NCI-H526 treated with DMSO at 0.1 percent for 48 hours (cell line): ENCODE results near the gene MAP4K1.

Experiments used
- DNase-seq: peaks from one replicate; lab custom pipeline; 2025; lab: John Stamatoyannopoulos, UW

MAP4K1 gene

DNA sequence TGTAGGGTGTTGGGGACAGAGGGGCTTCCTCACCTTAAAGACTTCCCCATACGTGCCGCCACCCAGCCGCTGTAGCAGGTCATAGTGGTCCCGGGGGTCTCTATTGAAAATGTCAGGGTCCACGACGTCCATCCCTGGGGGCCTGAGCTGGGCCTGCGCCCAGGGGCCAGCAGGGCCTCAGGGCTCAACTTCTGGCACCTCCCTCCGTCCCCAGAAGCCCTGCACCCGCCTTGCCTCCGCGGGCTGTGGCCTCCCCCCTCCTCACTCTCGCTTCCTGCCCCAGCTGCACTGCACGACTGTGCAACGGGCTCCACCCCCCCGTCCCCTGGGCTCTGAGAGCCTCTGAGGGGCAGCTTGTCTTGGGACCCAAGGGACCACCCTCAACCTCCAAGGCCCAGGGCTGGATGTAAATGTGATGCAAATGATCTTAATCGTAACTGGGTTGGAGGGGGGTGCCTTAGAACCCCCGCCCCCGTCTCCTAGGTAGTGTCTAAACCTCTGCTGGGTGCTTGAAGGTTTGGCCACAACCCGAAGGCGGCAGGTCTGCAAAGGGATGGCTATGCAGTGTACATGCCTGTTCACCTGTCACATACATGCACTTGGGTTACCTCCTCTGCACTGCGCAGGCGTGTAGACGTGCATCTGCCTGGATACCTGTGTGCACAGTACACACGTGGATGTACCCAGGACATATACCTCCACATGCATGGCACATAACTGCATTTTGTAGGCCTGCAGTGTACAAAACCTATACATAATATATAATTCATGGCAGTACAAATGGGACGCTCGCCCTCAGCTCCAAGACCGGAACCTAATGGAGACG, at the start of gene MAP4K1:
Gene MAP4K1, minus strand, starts transcription at position 190 of the 826 bp plus-strand sequence. Its CDS starts 58 bp downstream, at position 132.
- peak; percentile 96 for DNase-seq

DNA sequence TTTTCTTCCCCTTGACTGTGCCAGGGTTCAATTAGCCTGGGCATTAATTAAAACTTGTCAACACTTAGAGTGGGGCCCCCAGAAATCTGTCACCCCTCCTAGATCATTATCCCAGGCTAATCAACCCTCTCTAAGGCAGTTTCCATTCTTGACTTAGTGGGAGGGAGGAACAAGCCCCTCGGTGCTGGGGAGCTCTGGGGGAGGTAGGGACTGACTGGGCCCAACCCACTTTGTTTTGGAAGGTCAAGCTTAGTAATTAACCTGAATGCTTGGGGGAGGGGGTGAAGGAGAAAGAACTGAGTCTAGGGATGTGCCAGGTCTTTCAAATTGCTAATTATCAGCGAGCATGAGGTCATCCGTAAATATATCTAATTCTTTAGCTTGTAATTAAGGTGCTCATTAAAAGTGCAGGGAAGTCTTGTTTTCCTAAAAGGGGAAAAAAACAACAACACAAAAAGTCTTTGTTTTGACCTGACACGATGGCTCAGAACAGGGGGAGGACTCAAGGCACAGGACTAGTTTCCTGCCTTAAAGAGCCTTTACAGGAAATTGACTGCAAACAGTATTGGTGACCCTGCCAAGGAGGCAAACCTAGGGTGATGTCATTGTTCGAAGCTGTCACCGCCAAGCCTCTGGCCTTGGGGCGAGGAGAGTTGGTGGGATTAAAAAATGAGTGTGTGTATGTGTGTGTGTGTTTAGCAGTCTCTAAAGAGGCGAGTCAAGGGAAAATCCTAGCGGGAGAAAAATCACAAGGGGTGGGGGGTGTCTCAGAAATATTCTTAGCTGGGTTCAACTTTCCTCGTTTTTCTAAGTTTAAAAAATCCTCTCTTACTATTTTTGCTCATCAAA, 49.1 kb upstream of the MAP4K1 start:
- no peak for DNase-seq

DNA sequence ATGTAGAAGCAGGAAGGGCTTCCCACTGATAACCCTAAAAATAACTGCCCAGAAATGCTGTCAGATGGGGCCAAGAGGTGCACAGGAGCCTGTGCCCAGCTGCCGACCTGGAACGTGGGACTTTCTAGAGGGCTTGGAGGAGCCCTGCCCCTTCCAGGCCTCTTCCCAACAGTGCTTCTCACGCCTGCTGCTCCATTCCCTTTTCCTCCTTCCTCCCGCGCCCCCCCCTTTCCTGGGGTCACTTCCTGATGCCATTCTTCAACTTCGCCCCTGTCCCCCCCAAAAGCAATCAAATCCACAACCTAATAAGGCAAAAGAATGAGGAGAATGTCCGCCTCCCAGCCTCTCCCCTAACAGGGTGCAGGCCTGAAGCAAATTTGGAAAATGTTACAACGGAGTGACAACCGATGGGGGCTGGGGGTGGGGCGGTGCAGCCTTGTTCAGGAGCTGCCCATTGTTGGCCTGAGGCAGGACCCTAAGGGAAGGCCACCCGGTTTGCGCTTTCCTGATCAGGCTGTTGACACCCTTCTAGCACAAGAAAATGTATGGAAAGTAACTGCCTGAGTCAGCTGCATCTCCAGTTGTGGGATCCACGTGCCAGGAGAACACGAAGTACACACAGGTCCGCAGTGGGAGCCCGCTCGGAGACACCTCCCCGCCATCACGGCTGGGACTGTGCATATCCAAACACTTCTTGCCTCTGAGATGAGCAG, 48.4 kb upstream of the MAP4K1 start:
- no peak for DNase-seq

DNA sequence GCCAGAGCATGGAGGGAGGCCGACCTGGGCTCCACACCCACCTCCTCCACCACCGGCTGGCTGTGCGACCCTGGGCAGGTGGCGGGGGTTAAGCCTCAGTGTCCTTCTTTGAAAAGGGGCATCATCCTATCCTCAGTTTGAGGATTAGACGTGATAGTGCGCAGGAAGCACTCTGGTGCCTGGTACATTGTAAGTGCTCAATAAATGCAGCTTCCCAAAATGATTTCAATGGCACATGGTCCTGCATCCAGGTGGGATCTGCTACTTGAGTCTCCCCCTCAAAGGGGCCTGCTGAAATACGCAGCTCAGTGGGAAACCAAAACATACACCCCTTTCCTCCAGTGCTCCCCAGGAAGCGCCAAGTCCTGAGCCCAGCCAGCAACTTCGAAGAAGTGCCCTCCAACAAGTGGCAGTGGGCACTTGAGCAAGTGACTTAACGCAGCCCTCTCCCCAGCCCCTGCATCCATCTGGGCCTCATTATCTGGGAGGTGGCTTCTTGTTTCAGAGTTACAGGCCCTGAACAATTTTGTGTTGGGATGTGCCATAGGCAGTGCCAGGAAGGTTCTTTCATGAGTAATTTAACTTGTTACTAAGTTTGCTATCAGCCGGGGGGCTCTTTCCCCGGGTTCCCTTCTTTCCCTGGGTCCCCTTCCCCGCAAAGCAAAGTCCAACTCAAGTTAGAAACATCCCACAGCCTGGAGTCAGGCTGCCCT, 47.6 kb upstream of the MAP4K1 start:
- no peak for DNase-seq

DNA sequence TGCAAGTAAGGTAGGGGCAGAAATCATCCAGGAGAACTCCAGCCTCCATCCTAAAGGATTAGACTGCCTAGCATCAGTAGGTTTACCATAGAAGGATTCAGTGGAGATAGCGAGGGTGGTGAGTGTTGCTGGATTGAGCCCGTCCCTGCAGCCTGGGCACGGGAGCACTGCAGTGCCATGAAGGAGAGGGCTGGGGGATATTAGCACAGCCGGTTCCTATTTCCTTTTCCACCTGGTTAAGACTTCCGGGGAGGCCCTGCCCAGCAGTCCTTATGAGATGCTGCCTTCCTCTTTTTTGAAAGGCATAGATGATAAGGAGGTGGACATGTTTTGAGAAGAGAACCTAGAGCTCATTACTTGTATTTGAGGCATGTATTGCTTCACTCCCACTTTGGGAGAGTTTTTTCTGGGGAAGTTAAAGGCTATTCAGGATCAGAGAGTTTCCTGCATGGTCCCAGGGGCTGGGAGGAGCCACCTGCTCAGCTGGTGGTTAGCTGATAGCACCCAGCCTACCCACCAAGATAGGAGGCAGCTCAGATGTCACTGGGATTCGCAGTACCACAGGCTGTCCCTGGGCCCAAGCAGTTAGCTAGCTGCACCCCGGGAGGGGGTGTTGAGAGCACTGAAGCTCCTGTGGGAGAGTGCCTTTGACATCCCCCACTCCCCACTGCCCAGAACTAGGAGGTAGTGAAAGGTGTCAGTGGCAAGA, 46.9 kb upstream of the MAP4K1 start:
- DNase-seq, result no peak

DNA sequence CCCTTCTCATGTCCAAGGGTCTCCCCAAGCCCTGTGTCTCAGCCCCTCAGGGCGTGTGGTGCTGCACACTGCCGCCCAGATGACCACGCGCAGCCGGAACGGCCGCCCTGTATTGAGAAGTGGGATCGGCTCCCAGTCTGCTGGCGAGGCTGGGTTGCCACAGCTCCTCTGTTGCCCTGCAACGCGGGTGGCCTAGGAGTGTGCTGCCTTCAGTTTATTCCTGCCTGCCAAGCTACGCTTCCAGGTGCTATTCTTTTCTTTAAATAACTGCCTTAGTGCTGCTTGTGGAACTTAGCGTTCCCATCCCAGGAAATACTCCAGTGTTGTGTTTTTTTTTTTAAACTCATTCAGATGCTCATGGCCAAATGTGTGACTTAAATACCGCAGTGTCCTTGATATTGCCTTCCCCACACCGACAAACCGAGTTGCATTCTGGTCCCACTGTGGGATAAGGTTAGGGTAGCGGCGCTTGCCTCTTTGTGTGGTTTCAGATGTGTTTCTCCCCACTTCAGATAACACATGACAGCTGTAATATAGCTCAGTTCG, 46.3 kb upstream of the MAP4K1 start:
- no peak for DNase-seq

DNA sequence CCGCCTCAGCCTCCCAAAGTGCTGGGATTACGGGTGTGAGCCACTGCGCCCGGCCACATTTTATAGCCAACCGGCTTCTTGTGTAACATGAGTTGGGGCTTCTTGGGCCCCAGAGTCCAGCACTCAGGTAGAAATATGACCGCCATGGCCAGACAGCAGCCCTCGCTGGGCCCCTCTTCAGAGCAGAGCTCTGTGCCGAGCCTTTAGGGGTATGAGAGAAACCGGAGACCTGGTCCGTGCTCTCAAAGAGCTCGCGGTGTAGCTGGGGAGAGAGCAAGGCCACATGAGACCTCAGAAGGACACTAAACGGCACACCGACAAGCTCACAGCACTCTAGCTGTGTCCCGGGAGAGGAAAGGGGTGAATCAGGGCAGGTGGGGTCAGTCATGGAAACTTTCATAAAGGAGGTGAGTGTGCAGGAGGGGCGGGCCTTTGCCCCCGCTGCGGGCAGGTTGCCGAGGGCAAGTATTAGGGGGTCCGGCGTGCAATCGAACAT, 45.5 kb upstream of the MAP4K1 start:
- no peak for DNase-seq

DNA sequence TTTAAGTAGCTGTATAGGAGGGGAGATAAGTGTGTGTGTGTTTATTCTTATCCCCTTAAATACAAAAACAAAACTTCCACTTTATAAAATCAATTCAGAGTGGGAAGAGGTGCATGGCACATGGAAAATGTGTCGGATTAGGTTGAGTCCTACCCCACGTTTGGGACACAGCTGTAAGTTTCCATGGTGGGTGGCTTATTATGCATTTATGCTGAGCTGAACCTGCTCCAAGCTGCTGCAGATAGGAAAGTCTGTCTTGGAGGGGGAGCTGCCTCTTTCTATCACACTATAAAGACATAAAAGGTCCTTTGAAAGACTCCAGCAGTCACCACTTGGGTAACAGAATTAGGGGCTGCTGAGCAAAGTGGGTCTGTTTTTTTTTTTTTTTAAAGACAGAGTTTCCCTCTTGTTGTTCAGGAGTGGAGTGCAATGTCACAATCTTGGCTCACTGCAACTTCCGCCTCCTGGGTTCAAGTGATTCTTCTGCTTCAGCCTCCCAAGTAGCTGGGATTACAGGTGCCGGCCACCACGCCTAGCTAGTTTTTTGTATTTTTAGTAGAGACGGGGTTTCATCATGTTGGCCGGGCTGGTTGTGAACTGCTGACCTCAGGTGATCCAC, 44.9 kb upstream of the MAP4K1 start:
- DNase-seq, result no peak

DNA sequence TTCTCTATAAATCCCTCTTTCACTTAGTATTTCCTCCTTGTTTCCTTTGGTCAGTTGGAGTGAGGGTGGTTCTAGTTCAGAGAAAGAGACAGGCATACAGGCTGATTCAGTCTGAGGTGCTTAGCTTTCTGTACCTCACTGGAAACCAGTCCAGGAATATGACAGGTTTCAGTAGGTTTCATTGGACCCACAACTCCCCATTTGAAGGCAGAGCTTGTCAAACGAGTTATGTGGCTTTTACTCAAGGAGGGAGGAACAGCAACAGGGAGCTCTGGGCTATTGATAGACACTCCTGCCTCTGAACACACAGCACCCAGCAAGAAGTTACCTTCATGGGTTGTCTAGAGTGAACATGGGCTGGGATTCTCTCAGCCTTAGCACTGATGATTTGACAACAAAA, 44.2 kb upstream of the MAP4K1 start:
- DNase-seq, result peak; percentile 19

DNA sequence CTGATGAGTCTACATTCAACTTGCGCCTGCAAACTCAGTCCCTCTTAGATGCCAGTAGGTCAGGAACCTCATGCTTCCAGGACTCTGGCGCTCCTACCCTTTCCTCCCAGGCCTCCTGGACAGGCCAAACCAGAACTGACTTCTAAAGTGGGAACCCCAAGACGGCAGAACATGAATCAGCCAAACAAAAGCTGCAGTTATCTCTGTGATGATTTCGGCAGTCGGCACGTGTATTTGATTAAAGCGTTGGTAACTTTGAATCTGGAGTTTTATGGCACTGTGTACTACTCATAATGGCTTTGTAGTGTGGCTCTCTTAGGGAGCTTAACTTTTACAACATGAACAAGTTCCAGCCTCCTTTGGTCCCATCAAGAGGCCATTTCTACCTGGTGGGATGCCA, 43.4 kb upstream of the MAP4K1 start:
- no peak for DNase-seq

DNA sequence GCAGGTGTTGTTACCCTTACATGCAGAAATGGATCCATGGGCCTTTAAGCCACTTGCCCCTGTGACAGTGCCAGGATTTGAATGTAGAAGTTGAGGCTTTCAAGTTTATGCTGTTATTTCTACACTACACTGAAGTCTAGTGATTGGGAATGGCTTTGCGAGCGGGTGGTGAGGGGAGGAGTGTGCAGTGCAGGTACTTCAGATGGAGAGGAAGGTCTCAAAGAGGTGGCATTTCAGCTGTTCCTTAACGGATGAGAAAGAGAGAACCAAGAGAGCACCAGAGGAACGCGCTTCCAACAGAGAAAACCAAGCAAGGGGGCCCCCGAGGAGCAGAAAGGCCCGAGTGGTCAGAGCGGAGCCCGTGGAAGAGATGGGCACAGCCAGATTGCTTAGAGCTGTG, 43.0 kb upstream of the MAP4K1 start:
- DNase-seq, result no peak

DNA sequence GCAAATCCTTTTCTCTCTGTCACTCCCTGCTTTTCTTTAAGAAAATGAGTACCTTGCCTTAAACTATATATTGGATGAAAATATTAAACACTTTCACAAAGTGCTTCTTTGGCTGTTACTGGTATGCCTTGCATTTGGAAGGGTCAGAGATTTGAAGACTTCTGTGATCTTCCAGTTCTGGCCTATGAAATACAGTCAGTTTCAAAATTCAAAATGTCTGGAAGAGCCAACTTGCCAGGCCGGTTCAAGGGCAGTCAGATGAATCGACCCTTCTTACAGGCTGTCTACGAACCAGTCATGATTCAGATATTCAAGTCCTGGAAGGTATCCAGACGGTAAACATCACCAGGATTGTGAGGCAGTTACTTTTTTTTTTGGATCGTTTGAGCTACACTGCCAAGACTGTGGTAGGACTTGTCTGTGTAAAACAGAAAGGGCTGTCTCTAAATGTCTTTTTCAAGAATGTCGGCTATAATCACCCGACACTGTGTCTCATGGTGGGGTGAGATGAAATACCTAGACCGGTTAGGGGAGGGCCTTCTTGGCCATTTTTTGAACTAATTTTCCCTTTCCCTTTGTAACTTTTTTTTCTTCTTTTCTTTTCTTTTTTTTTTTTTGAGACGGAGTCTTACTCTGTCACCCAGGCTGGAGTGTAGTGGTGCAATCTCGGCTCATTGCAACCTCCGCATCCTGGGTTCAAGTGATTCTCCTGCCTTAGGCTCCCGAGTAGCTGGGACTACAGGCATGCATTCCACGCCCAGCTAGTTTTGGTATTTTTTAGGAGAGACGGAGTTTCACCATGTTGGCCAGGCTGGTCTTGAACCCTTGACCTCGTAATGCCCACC, 40.9 kb upstream of the MAP4K1 start:
- peak; percentile 8 for DNase-seq

DNA sequence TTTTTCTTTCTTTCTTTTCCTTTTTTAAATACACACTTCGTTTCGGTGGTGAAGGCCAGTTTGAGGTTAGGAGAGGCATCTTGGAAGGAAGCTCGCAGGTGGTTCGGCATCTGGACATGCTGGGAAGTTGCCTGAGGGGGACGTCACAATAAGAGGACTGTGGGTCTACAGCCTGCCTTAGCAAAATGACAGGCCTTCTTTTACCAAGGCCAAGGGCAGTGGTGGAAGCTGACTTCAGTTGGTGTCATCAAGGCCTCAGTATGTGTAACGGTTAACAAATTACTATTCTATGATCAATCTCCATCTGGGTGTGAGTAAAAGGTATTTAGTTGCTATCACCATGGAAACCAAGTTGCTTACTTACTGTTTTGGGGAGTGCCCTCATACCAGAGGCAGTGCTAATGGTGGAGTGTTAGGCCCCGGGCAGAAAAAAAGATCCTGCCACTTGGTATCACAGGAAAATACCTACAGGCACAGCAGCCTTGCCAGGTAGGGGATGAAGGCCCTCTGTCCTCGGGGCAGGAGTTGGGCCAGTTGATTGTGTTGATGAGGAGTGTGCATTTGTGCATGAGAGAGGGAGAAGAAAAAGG, 40.0 kb upstream of the MAP4K1 start:
- no peak for DNase-seq

DNA sequence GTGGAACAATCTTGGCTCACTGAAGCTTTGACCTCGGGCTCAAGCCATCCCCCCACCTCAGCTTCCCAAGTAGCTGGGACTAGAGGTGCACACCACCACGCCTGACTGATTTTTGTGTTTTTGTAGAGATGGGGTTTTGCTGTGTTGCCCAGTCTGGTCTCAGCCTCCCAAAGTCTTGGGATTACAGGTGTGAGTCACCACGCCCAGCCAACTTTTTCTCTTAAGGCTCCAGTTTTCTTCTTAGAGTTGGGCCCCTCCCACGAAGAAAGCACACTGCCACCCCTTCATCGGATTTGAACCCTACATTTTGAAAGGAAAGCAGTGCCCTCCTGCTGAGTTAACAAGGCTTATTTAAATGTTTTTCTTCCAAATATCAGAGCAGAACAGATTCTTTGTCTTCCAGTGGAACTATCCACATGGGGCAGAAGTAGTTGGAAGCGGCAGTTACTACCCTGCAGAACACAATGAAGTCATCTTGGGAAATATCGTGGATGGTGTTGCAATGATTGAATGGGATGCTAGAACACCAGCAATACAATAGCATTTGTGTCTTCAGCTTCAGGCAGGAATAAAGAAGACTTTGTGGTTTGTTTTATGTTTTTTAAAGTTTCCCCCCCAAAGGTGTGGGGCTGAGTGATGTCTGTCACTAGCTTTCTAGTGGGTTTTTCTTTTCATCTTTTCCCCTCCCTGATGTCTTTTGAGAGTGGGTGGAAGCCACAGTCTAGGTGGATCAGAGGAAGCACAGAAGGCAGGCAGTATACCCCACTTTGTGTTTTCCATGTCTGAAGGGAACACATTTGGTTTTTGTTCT, 38.6 kb upstream of the MAP4K1 start:
- no peak for DNase-seq

DNA sequence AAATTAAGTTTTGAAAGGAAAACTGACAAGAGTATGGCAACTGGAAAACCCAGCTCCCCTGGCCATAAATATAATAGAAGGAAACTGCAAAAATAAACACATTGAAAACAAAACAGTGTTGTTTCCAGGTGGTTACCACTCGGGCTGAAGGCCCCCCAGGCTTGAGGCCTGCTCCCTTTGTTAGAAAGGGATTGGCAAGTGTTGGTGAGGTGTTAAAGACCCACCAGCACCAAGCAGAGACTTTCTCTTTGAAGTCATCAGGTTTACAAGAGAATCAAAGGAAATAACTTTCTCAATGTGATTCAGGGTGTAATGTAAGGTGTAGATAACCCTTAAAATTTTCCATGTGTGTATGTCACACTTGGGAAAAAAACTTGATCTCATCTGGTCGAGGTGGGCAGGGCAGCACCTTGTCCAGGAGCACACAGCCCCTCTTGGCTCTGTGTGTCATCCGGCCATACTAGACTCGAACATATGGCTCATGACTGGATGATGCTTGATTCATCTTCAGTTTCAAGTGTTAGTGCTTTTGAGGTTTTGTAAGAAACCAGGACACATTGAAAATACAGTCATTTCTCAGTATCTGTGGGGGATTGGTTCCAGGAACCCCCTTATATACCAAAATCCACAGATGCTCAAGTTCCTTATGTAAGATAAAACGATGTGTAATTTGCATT, 37.5 kb upstream of the MAP4K1 start:
- no peak for DNase-seq

DNA sequence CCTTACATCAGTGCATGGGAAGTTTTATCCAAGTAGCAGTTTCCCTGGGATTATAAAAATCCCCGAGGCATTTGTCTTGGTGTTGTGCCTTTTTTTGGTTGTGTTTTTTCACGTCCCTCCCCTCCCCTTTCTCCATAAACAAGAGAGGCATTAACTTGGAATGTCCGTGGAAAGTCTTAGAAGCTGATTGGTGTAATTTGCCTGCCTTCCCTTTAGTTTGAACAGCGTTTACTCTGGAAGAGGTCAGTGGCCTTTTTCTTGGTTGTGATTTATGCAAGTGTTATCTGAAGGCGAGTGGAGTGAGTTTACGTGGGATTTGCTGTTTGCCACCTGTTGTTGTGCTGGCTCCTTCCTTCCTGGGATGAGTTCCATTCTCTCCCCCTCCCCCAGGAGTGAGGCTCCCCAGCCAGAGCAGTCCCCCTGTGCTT, 36.9 kb upstream of the MAP4K1 start:
- DNase-seq, result no peak

DNA sequence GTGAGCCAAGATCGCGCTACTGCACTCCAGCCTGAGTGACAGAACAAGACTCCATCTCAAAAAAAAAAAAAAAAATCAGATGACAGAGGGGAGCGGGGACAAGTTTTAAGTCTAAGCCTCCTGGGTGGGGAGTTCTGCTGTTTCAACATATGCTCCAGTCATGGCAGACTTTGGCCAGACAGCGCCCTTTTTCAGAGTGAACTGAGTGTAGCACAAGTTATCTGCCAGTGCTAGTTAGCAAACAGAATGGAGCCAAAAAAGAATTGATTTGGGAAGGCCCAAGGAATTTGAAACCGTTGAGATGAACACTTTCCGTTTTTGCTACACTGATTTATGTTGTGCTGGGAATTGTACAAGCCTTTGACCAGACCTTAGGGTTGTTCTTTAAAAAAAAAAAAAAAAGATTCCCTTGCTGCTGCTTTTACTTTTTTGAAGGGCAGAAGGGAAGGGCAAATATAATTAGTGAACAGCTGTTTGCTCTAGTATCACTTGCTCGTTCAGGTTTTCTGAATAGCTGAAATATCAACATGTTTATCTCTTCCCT, 35.3 kb upstream of the MAP4K1 start:
- DNase-seq, result no peak
